SU-DHL-6 (cell line): Measurements from ENCODE around the gene TNIK.

Experiments
- EZH2phosphoT487 ChIP-seq: fragments of 200-600 bp; sonication (generic), shearing (Covaris generic); conservative IDR thresholded peaks from 2 replicates; pipeline ENCODE4 v1.6.1; 2018; ENCODE audit warnings: mild to moderate bottlenecking, antibody characterized with exemption, low read length, moderate library complexity, mixed read lengths
- TF ChIP-seq, protein P1 (sequence below): fragments of 200-600 bp; sonication (generic); IDR thresholded peaks from one replicate; pipeline ENCODE4 v1.5.1; 2017; ENCODE audit warnings: antibody characterized with exemption, mild to moderate bottlenecking, low read length, moderate library complexity; ENCODE audit not compliant: insufficient read depth, poor library complexity, severe bottlenecking

DNA sequence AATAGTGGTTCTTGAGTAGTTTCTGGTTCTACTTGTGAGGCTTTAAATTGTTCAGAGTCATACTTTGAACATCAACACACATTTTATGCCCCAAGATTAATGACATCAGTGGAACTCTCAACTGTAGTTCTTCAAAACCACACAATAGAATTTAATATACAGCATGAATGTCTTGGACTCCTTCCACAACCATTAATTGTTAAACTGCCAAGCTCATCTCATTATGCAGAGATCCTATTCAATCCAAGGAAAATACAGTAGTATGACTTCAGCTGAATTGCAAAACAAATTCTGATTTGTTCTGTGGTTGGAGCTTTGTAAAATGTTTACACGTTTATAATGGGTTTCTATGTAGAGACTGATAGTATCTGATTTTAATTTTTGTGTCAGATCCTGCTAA is 234.5 kb downstream of the TNIK start:
- TF ChIP-seq, protein P1, sequence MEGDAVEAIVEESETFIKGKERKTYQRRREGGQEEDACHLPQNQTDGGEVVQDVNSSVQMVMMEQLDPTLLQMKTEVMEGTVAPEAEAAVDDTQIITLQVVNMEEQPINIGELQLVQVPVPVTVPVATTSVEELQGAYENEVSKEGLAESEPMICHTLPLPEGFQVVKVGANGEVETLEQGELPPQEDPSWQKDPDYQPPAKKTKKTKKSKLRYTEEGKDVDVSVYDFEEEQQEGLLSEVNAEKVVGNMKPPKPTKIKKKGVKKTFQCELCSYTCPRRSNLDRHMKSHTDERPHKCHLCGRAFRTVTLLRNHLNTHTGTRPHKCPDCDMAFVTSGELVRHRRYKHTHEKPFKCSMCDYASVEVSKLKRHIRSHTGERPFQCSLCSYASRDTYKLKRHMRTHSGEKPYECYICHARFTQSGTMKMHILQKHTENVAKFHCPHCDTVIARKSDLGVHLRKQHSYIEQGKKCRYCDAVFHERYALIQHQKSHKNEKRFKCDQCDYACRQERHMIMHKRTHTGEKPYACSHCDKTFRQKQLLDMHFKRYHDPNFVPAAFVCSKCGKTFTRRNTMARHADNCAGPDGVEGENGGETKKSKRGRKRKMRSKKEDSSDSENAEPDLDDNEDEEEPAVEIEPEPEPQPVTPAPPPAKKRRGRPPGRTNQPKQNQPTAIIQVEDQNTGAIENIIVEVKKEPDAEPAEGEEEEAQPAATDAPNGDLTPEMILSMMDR: no peak
- TF ChIP-seq EZH2phosphoT487: no peak
